HuH-7 (cell line): ENCODE results near the gene EDDM13.
"Not testable (repeated sequence)": the region's sequence is repeated elsewhere in the genome, so short reads cannot be mapped to it uniquely, and the experiment has no call there.

ENCODE experiments used
- DNase-seq: peaks from one replicate; pipeline ENCODE4 v3.0.0; 2011; ENCODE audit warnings: low spot score

The EDDM13 gene

DNA sequence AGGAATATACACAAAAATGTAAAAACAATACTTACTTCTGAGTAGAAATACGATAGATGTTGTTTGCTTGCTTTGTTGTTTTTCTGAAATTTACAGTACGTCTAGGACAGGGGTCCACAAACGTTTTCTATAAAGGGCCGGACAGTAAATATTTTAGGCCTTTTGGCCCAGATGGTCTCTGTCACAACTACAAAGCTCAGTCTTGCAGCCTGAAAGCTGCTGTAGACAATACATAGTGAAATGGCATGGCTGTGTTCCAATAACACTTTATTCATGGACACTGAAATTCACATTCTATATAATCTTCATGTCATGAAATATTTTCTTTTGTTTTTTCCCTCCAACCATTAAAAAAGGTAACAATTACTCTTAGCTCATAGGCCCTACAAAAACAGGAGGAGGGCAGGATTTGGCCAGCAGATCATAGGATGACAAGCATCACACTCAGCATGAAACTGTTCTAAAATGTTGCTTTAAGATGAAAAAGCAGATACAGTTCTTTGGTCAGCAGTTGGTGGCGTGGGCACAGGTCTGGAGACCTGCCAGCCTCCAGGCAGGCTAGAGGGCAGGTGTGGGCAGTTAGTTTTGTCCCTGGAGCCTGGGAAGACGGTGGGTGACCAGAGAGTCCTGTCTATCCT, at the start of gene EDDM13:
EDDM13 (plus strand) TSS at position 588 of the 638 bp plus-strand sequence. CDS start 87 bp downstream, outside the sequence.
- no peak for DNase-seq

GRCh38 chr19:56222901-56223300, 49.6 kb upstream of the EDDM13 start:
- DNase-seq, result no peak

- no peak for DNase-seq
These were observed 49.1 kb upstream of the EDDM13 start for GRCh38 chr19:56223481-56223880.

- DNase-seq, result no peak
These were observed 27.3 kb upstream of the EDDM13 start for GRCh38 chr19:56245121-56245740.

GRCh38 chr19:56245764-56246163, 26.8 kb upstream of the EDDM13 start:
- DNase-seq, result not testable (repeated sequence)

DNA sequence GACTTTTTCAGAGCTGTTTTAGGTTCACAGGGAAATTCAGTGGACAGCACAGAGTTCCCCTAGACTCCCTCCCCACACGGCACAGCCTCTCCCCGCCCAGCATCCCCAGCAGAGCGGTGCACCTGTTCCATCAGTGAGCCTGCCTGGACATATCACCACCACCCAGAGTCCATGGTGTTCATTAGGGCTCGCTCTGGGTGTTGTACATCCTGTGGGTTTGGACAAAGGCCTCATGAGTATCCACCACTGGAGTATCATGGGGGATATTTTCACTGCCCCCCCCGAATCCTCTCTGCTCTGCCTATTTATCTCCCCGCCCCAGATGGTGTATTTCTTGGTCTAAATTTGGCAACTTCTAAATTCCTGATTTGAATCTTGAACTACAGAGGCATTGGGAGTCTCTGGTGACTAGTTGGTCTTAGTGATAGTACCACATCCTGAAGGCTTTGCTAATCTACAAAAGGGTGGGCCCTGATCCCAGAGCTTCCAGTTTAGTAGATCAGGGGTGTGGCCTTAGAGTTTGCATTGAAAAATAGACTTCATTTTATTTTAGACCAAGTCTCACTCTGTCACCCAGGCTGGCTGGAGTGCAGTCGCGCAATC, 23.7 kb upstream of the EDDM13 start:
- DNase-seq, result not testable (repeated sequence)

GRCh38 chr19:56252699-56253422, 19.7 kb upstream of the EDDM13 start:
- peak; percentile 90 for DNase-seq

GRCh38 chr19:56253737-56254136, 18.8 kb upstream of the EDDM13 start:
- DNase-seq, result peak; percentile 46

DNA sequence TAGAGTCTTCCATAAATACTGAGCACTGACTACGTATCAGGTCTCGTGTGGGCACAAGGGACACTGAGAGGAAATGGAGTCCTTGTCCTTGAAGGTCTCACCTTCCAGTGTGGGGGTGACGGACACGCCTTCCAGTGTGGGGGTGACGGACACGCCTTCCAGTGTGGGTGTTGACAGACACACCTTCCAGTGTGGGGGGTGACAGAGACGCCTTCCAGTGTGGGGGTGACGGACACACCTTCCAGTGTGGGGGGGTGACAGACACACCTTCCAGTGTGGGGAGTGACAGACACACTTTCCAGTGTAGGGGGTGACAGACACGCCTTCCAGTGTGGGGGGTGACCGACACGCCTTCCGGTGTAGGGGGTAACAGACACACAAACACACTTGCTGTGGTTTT, 14.3 kb upstream of the EDDM13 start:
- no peak for DNase-seq

DNA sequence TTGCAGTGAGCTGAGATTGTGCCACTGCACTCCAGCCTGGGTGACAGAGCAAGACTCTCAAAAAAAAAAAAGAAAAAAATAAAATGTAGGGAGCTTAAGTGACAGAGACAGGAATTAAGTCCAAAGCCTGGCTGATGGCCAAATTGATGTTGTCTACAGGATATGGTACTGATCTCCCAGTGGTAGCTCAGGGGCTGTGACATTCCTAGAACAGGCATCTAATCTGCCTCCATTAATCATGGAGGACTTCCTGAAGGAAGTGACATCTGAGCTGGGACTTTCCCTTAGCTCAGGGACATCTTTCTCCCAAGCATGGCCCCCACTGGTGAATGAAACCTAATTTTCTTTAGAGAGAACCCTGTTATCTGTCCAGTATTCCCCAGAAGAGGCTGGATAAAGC, 11.4 kb upstream of the EDDM13 start:
- no peak for DNase-seq

DNA sequence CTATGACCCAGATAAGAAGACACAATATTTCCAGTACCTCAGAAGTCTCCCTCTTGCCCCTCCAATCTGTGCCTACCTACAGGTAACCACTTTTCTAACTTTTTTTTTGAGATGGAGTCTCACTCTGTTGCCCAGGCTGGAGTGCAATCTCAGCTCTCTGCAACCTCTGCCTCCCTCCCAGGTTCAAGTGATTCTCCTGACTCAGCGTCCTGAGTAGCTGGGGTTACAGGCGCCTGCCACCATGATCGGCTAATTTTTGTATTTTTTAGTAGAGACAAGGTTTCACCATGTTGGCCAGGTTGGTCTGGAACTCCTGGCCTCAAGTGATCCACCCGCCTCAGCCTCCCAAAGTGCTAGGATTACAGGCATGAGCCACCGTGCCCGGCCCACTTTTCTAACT, 10.6 kb upstream of the EDDM13 start:
- DNase-seq, result not testable (repeated sequence)

DNA sequence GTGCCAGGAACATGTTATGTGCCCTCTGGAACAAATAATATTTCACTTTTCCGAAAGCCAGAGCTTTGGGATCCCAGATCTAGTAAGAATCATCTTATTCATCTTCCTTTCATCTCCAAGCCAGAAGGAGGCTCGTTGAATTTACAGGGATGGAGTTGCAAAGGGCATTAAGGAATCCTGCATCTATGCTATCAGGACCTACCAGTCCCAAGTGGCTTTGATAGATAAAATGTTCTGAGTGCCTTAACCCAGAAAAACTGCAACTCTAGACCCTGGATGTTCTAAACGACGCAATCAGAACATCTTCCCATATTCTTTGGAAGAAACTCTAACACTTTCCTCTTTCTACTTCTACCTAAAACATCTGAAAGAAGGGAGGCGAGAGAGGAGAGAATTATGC, 9.2 kb upstream of the EDDM13 start:
- DNase-seq, result no peak

DNA sequence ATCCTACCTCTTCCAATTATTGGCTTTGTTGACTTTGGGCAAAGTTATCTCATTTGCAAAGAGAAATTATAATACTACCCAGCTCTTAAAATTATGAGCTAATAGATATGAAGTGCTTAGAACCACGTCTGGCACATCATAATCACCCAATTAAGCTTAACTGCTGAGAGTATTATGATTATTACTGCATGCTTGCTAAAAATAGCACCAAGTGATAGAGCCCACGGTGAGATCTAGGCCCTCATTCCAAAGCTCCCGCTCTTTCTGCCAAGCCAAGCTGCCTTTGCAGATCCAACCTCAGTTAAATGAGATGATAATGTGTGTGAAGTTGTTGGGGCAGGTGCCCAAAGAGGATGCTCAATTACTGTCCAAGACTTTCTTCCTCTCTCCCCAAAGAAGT, 6.5 kb upstream of the EDDM13 start:
- DNase-seq, result no peak

- DNase-seq, result no peak
These were observed 3.2 kb upstream of the EDDM13 start for GRCh38 chr19:56269348-56269747.

DNA sequence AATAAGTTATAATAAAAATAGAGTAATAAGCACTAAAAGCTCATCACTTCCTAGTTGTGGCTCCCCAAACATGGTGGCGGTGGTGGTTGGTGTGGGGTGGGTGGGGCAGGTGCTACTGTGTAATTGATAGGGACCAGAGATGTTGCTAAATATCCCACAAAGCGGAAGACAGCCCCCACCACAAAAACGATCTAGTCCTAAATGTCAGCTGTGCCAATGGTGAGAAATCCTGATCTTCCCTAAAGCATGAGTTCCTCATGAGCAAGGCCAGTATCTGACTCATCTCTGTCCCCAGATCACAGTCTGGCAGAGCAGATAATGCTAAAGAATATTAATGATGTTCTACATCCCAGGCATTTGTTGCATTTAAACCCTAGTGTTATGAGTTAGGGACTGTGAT, 1.9 kb upstream of the EDDM13 start:
- DNase-seq, result no peak

GRCh38 chr19:56271151-56271550, 1.4 kb upstream of the EDDM13 start:
- no peak for DNase-seq

GRCh38 chr19:56273563-56274117, 1.1 kb downstream of the EDDM13 start:
- no peak for DNase-seq

- no peak for DNase-seq
These were observed 10.3 kb downstream of the EDDM13 start for GRCh38 chr19:56282809-56283208.

GRCh38 chr19:56284746-56285145, 12.2 kb downstream of the EDDM13 start:
- no peak for DNase-seq

DNA sequence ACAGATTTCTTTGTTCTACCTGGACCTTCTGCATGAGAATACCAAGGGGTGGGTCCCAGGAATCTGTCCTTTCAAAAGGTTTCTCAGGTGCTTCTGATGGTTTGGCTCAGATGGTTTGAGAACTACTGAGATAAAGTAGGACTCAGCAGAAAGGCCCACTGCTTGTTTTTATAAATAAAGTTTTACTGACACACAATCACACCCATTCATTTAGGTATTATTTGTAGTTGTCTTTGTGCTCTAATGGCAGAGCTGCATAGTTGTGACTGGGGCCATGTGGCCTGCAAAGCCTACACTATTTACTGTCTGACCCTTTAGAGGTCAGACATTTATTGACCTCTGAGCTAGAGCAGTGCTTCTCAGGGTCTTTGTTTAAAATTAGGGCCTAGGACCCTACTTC, 17.6 kb downstream of the EDDM13 start:
- no peak for DNase-seq

GRCh38 chr19:56291867-56292266, 19.3 kb downstream of the EDDM13 start:
- DNase-seq, result no peak

- no peak for DNase-seq
These were observed 22.0 kb downstream of the EDDM13 start for GRCh38 chr19:56294549-56294948.
